ENCODE results near the gene TRIM3. TPM values are rescaled to one million over a fixed set of nuclear protein-coding genes. Genes with fewer than 3 reads are reported as not detected.
"Not testable (repeated sequence)": the region's sequence is repeated elsewhere in the genome, so short reads cannot be mapped to it uniquely, and the experiment has no call there.

The TRIM3 gene
- total RNA-seq: 10 to 100 TPM in 1 of 4 donors, 1 to 10 TPM in 3; 4.0 to 13.5 (median 7.0) TPM

DNA sequence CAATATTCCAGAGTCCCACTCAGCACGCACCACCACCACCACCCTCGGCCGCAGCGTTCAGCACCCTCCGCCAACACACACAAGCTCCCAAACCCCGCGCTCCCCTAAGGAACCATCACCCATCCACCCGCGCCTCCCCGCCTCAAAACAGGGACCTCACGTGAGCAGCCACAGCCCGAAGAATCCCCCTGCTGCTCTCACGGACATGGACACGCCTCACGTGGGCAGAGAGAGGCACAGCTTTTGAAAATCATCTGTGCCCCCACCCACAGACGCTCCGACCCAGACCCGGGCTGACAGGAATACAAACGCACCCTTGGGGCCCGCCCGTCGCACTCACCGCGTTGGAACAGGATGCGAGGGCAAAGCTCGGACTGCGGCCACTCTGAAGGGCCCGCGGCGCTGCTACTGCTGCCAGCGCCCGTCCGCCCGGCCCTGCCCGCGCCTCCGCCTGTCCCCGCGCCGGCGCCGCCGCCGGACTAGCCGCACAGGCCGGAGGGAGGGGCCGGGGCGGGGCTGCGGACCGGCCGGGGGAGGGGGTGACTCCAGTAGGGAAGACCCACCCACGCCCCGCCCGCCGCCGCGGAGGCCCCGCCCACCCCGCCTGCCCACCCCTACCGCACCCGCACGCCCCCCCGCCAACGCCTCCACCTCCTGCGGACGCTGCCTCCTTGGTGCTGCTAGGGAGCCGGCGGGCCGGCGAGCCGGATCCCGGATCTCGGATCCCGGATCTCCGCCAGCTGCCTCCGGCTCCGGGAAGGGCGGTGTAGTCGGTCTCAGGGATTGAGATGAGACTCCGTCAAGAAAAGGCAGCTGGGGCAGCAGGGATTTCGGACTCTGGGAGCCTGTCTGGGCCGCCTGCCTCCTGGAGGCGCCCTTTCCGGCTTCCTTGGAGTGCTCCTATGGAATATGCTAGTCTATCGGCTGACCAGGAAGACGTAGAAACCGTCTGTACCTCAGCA is at the start of gene TRIM3:
TRIM3 (minus strand) TSS at position 491 of the 962 bp plus-strand sequence. CDS start 8,246 bp downstream, outside the sequence.
- WGBS, 2 donors: 0 to 4% methylated on average over 4 to 5 of the region's 87 CpGs
- H3K4me1 ChIP-seq: peaks cover 13 to 48% (median 22%) of the 10 kb centered on the region in 3 donors
- no peaks in the 10 kb centered on the region for H3K9me3 ChIP-seq
- H3K36me3 ChIP-seq: peaks cover 10 to 22% (median 11%) of the 10 kb centered on the region in 3 donors
- H3K4me3 ChIP-seq: peak within 1 kb of the TSS; percentile 60 to 94 (median 82)
- peak; percentile 55 for DNase-seq
- intact Hi-C loops (cut with DNase I): no loop called here
- TF ChIP-seq POLR2A (IDR thresholded peaks at IDR 0.05): peak in 3 of 4 donors; percentile 41 to 84 (median 65)
- TF ChIP-seq, protein P1, sequence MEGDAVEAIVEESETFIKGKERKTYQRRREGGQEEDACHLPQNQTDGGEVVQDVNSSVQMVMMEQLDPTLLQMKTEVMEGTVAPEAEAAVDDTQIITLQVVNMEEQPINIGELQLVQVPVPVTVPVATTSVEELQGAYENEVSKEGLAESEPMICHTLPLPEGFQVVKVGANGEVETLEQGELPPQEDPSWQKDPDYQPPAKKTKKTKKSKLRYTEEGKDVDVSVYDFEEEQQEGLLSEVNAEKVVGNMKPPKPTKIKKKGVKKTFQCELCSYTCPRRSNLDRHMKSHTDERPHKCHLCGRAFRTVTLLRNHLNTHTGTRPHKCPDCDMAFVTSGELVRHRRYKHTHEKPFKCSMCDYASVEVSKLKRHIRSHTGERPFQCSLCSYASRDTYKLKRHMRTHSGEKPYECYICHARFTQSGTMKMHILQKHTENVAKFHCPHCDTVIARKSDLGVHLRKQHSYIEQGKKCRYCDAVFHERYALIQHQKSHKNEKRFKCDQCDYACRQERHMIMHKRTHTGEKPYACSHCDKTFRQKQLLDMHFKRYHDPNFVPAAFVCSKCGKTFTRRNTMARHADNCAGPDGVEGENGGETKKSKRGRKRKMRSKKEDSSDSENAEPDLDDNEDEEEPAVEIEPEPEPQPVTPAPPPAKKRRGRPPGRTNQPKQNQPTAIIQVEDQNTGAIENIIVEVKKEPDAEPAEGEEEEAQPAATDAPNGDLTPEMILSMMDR (IDR thresholded peaks at IDR 0.05): peak in 1 of 6 experiments; percentile 4
- H3K27ac ChIP-seq: peak within 1 kb of the TSS; percentile 91 to 97 (median 94)
- no peaks in the 10 kb centered on the region for H3K27me3 ChIP-seq

- intact Hi-C loops (cut with DNase I): no loop called here
- no peak overlapping the region for H3K4me3 ChIP-seq
- H3K9me3 ChIP-seq: no peaks in the 10 kb centered on the region
- no peak overlapping the region for H3K27ac ChIP-seq
- no peaks in the 10 kb centered on the region for H3K4me1 ChIP-seq
- H3K36me3 ChIP-seq: peaks cover 0 to 28% (median 0%) of the 10 kb centered on the region in 3 donors
- no peaks in the 10 kb centered on the region for H3K27me3 ChIP-seq
- no peak for DNase-seq
- 0% methylated on average over 1 of the region's 1 CpG for WGBS, 2 donors
- TF ChIP-seq, protein P1 (IDR thresholded peaks at IDR 0.05): no peak
- no peak for TF ChIP-seq POLR2A (IDR thresholded peaks at IDR 0.05)
These were observed 49.5 kb upstream of the TRIM3 start for GRCh38 chr11:6523253-6523652.

DNA sequence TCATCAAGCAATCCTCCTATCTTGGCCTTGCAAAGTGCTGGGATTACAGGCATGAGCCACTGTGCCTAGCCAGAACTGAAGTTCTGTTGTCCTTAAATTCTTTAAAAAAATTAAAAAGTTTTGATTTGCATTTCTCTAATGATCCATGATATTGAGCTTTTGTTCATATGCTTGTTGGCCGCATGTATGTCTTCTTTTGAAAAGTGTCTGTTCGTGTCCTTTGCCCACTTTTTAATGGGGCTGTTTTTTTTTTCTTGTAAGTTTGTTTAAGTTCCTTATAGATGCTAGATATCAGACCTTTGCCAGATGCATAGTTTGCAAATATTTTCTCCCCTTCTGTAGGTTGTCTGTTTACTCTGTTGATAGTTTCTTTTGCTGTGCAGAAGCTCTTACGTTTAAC is 48.2 kb upstream of the TRIM3 start:
- H3K9me3 ChIP-seq; H3K4me3 ChIP-seq; H3K27ac ChIP-seq; H3K27me3 ChIP-seq; intact Hi-C loops (cut with DNase I); H3K4me1 ChIP-seq; DNase-seq: not testable (repeated sequence)
- H3K36me3 ChIP-seq: peaks cover 0 to 25% (median 0%) of the 10 kb centered on the region in 3 donors
- 91 to 94% methylated on average over 3 of the region's 3 CpGs for WGBS, 2 donors

DNA sequence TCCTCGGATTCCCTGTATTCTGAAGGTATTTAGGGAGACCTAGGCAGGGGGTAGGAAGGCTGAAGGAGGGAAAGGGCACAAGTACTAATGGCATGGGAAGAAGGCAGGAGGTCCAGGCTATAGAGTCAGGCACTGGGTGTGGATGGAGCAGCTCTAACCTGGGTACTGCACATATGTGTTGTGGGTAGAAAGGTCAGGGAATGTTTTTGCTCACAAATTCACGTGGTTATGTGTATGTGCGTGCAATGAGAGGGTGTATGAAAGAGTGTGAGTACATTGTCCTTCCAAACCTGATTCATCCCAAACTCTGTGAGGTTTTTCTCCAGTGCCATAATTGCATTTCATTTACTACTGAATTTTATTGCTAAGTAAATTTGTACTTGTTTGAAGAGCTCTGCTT is 46.5 kb upstream of the TRIM3 start:
- TF ChIP-seq, protein P1 (IDR thresholded peaks at IDR 0.05): no peak
- no peak for TF ChIP-seq POLR2A (IDR thresholded peaks at IDR 0.05)
- intact Hi-C loops (cut with DNase I): no loop called here
- WGBS, 2 donors: 75 to 80% methylated on average over 3 of the region's 3 CpGs
- H3K9me3 ChIP-seq: no peaks in the 10 kb centered on the region
- no peak for DNase-seq
- no peak overlapping the region for H3K4me3 ChIP-seq
- H3K4me1 ChIP-seq: no peaks in the 10 kb centered on the region
- no peaks in the 10 kb centered on the region for H3K27me3 ChIP-seq
- no peak overlapping the region for H3K27ac ChIP-seq
- H3K36me3 ChIP-seq: peaks cover 0 to 25% (median 0%) of the 10 kb centered on the region in 3 donors

- no peak for TF ChIP-seq POLR2A (IDR thresholded peaks at IDR 0.05)
- TF ChIP-seq, protein P1 (IDR thresholded peaks at IDR 0.05): no peak
- no peak for DNase-seq
- Histone ChIP-seq H3K36me3 (peaks cover 0 to 52% (median 0%) of the 10 kb centered on the region in 3 donors), H3K4me1 (no peaks in the 10 kb centered on the region), H3K27me3 (no peaks in the 10 kb centered on the region), H3K27ac (no peak overlapping the region), H3K9me3 (no peaks in the 10 kb centered on the region), H3K4me3 (no peak overlapping the region)
- intact Hi-C loops (cut with DNase I): no loop called here
These were observed 43.1 kb upstream of the TRIM3 start for GRCh38 chr11:6516865-6517264.
